H9 (cell line): ENCODE results near the gene KIR3DL2. TPM values are rescaled to one million over a fixed set of nuclear protein-coding genes. Genes with fewer than 3 reads are reported as not detected.

Experiments used
- DNase-seq: peaks from one replicate; pipeline ENCODE4 v3.0.0-alpha.2; 2017
- H2AFZ ChIP-seq: one replicate; pipeline ENCODE4 v1.6.1; 2013; ENCODE audit warnings: mild to moderate bottlenecking, low read length, control low read depth, moderate library complexity
- H2AK5ac ChIP-seq: 2 replicates; pipeline ENCODE4 v1.6.1; 2013; ENCODE audit warnings: low read length, control low read depth, mixed read lengths; ENCODE audit not compliant: insufficient read length
- H2BK120ac ChIP-seq: one replicate; pipeline ENCODE4 v1.6.1; 2013; ENCODE audit warnings: low read depth, mild to moderate bottlenecking, low read length, control low read depth, inconsistent platforms; ENCODE audit not compliant: poor library complexity, severe bottlenecking
- H2BK12ac ChIP-seq: 2 replicates; pipeline ENCODE4 v1.6.1; 2013; ENCODE audit warnings: low read length, control low read depth, mixed read lengths, low read depth; ENCODE audit not compliant: insufficient read length
- H2BK15ac ChIP-seq: 2 replicates; pipeline ENCODE4 v1.6.1; 2013; ENCODE audit warnings: low read depth, low read length, control low read depth
- H2BK20ac ChIP-seq: one replicate; pipeline ENCODE4 v1.6.1; 2013; ENCODE audit warnings: low read depth, mild to moderate bottlenecking, low read length, control low read depth, inconsistent platforms; ENCODE audit not compliant: poor library complexity, severe bottlenecking
- H2BK5ac ChIP-seq: 2 replicates; pipeline ENCODE4 v1.6.1; 2013; ENCODE audit warnings: low read length, control low read depth, mixed read lengths; ENCODE audit not compliant: insufficient read length
- H3K14ac ChIP-seq: 2 replicates; pipeline ENCODE4 v1.6.1; 2013; ENCODE audit warnings: low read length, control low read depth; ENCODE audit not compliant: insufficient read depth
- H3K18ac ChIP-seq: 2 replicates; pipeline ENCODE4 v1.6.1; 2013; ENCODE audit warnings: low read depth, mild to moderate bottlenecking, mixed read lengths, low read length, control low read depth; ENCODE audit not compliant: insufficient read length
- H3K23ac ChIP-seq: 2 replicates; pipeline ENCODE4 v1.6.1; 2013; ENCODE audit warnings: low read length, control low read depth, mixed read lengths, low read depth; ENCODE audit not compliant: insufficient read length
- H3K23me2 ChIP-seq: 2 replicates; pipeline ENCODE4 v1.6.1; 2013; ENCODE audit warnings: low read depth, mild to moderate bottlenecking, mixed read lengths, low read length, control low read depth; ENCODE audit not compliant: insufficient read length, poor library complexity, severe bottlenecking
- H3K27ac ChIP-seq: 2 replicates; pipeline ENCODE4 v1.5.1; 2013; ENCODE audit warnings: low read length, control low read depth, mixed read lengths, low read depth; ENCODE audit not compliant: insufficient read length
- H3K27me3 ChIP-seq: 2 replicates; pipeline ENCODE4 v1.6.1; 2013; ENCODE audit warnings: low read length, control low read depth, inconsistent platforms; ENCODE audit not compliant: insufficient read depth
- H3K4ac ChIP-seq: 2 replicates; pipeline ENCODE4 v1.6.1; 2013; ENCODE audit warnings: low read depth, mild to moderate bottlenecking, control low read depth, inconsistent platforms, low read length, moderate library complexity
- H3K4me1 ChIP-seq: 2 replicates; pipeline ENCODE4 v1.6.1; 2013; ENCODE audit warnings: low read length, control low read depth, inconsistent platforms; ENCODE audit not compliant: insufficient read depth
- H3K4me2 ChIP-seq: 2 replicates; pipeline ENCODE4 v1.6.1; 2013; ENCODE audit warnings: low read length, control low read depth, mixed read lengths; ENCODE audit not compliant: insufficient read length, insufficient read depth
- H3K56ac ChIP-seq: 2 replicates; pipeline ENCODE4 v1.6.1; 2013; ENCODE audit warnings: low read depth, mild to moderate bottlenecking, mixed read lengths, low read length, control low read depth; ENCODE audit not compliant: insufficient read length
- H3K79me1 ChIP-seq: 2 replicates; pipeline ENCODE4 v1.6.1; 2013; ENCODE audit warnings: low read depth, mild to moderate bottlenecking, moderate library complexity, low read length, control low read depth, inconsistent platforms; ENCODE audit not compliant: insufficient read depth, poor library complexity, severe bottlenecking
- H3K79me2 ChIP-seq: 2 replicates; pipeline ENCODE4 v1.6.1; 2013; ENCODE audit warnings: low read length, control low read depth, inconsistent platforms; ENCODE audit not compliant: insufficient read depth
- H3K9ac ChIP-seq: 2 replicates; pipeline ENCODE4 v1.6.1; 2013; ENCODE audit warnings: low read length, control low read depth, mixed read lengths; ENCODE audit not compliant: insufficient read length; ENCODE audit errors: extremely low read depth
- H3K9me3 ChIP-seq: one replicate; pipeline ENCODE4 v1.6.1; 2013; ENCODE audit warnings: low read depth, low read length, inconsistent platforms; ENCODE audit not compliant: control insufficient read depth
- H3T11ph ChIP-seq: one replicate; pipeline ENCODE4 v1.6.1; 2013; ENCODE audit warnings: mild to moderate bottlenecking, low read length, control low read depth, inconsistent platforms
- H4K20me1 ChIP-seq: one replicate; pipeline ENCODE4 v1.6.1; 2013; ENCODE audit not compliant: control insufficient read depth, insufficient read length, insufficient read depth
- H4K5ac ChIP-seq: 2 replicates; pipeline ENCODE4 v1.6.1; 2013; ENCODE audit warnings: low read depth, mild to moderate bottlenecking, mixed read lengths, low read length, control low read depth; ENCODE audit not compliant: insufficient read length
- H4K8ac ChIP-seq: replicated peaks from 2 replicates; pipeline ENCODE4 v1.6.1; 2013; ENCODE audit warnings: low read length, control low read depth, mixed read lengths, low read depth; ENCODE audit not compliant: insufficient read length
- H4K91ac ChIP-seq: 2 replicates; pipeline ENCODE4 v1.6.1; 2013; ENCODE audit warnings: low read depth, mild to moderate bottlenecking, moderate library complexity, mixed read lengths, low read length, control low read depth; ENCODE audit not compliant: insufficient read length
- H3K27ac Mint-ChIP-seq, 3 experiments: 2 replicates in 2 of 3; 3 replicates in 1 of 3; pipeline ENCODE4 v1.8.0; 2020 to 2021; ENCODE audit warnings: mixed read lengths in 3 of 3, mild to moderate bottlenecking in 1 of 3, moderate library complexity in 1 of 3
- H3K27me3 Mint-ChIP-seq: 2 replicates; pipeline ENCODE4 v1.8.0; 2021; ENCODE audit warnings: low read depth, mild to moderate bottlenecking, moderate library complexity, mixed read lengths
- H3K36me3 Mint-ChIP-seq, 3 experiments: 2 replicates in 2 of 3; 3 replicates in 1 of 3; pipeline ENCODE4 v1.8.0; 2020 to 2021; ENCODE audit warnings: low read depth in 3 of 3, mixed read lengths in 3 of 3; ENCODE audit not compliant: insufficient read depth in 1 of 3
- H3K4me1 Mint-ChIP-seq, 2 experiments: 2 replicates each; pipeline ENCODE4 v1.8.0; 2020; ENCODE audit warnings: mixed read lengths in 2 of 2
- H3K4me3 Mint-ChIP-seq, 2 experiments: 2 replicates in 1 of 2; 3 replicates in 1 of 2; pipeline ENCODE4 v1.8.0; 2020 to 2021; ENCODE audit warnings: mild to moderate bottlenecking in 2 of 2, mixed read lengths in 2 of 2, moderate library complexity in 1 of 2
- H3K9me3 Mint-ChIP-seq, 2 experiments: 2 replicates in 1 of 2; 3 replicates in 1 of 2; pipeline ENCODE4 v1.8.0; 2020; ENCODE audit warnings: mild to moderate bottlenecking in 2 of 2, mixed read lengths in 2 of 2, moderate library complexity in 1 of 2
- CTCF ChIP-seq: fragments of 200-600 bp; sonication (generic); conservative IDR thresholded peaks from 3 replicates; pipeline ENCODE4 v1.8.0; 2021; ENCODE audit warnings: antibody characterized with exemption, mild to moderate bottlenecking
- WGBS: extraction: QIAGEN DNeasy Blood & Tissue Kit; methylation state at CpG from one replicate; pipeline ENCODE4 v1.1.7; 2013; ENCODE audit warnings: missing lambda C conversion rate, low lambda C conversion rate, mixed read lengths; ENCODE audit not compliant: insufficient read length; ENCODE audit errors: extremely low coverage; 5-methylcytosine and 5-hydroxymethylcytosine counted together
- total RNA-seq: library from RNA; stranded (reverse); gene quantifications from 2 replicates; pipeline ENCODE4 v1.2.1, GENCODE V29; 2021

Gene KIR3DL2
- total RNA-seq, 1 experiment from 2014 or later = not detected

GRCh38 chr19:54883228-54883627 lies 33.0 kb downstream of the KIR3DL2 start:
- no peak overlapping the region for H3K9ac ChIP-seq
- no CpG with 5 or more reads among the region's 9 CpGs for WGBS

More at GRCh38 chr19:54883228-54883627, 33.0 kb downstream of the KIR3DL2 start:
- H3K23me2 ChIP-seq = no peaks in the 10 kb centered on the region
- no peak overlapping the region for H3K23ac ChIP-seq
- H2BK20ac ChIP-seq = no peak overlapping the region
- H3K79me2 ChIP-seq = no peaks in the 10 kb centered on the region
- H2BK15ac ChIP-seq = no peak overlapping the region
- H4K8ac ChIP-seq = no peak overlapping the region
- H3K4ac ChIP-seq = no peak overlapping the region
- H3K27me3 ChIP-seq = no peaks in the 10 kb centered on the region
- no peak overlapping the region for H2BK12ac ChIP-seq
- H3K9me3 ChIP-seq = no peaks in the 10 kb centered on the region
- DNase-seq = no peak
- no peak overlapping the region for H3K14ac ChIP-seq
- H4K5ac ChIP-seq = no peak overlapping the region
- H3K79me1 ChIP-seq = no peaks in the 10 kb centered on the region
- no peak overlapping the region for H2BK120ac ChIP-seq
- no peak overlapping the region for H3K4me2 ChIP-seq
- H2AFZ ChIP-seq = no peak overlapping the region
- no peak for TF ChIP-seq CTCF
- Mint-ChIP-seq H3K27me3 (peaks cover 29% of the 10 kb centered on the region), H3K36me3 (peaks cover 0 to 5% (median 0%) of the 10 kb centered on the region in 3 experiments; a peak in 3 of 7 replicates), H3K4me1 (peaks cover 0 to 10% of the 10 kb centered on the region in 2 experiments; a peak in 2 of 4 replicates), H3K9me3 (peaks cover 7 to 95% of the 10 kb centered on the region in 2 experiments), H3K27ac (no peak overlapping the region), H3K4me3 (no peak overlapping the region)
- no peaks in the 10 kb centered on the region for H3K4me1 ChIP-seq
- no peak overlapping the region for H3K56ac ChIP-seq
- no peak overlapping the region for H2BK5ac ChIP-seq
- no peak overlapping the region for H4K91ac ChIP-seq
- H3K27ac ChIP-seq = no peak overlapping the region
- H4K20me1 ChIP-seq = no peaks in the 10 kb centered on the region
- no peak overlapping the region for H2AK5ac ChIP-seq
- H3T11ph ChIP-seq = no peak overlapping the region
- no peak overlapping the region for H3K18ac ChIP-seq
